ENCODE measurements around the gene EFCAB7. TPM values are rescaled to one million over a fixed set of nuclear protein-coding genes. Genes with fewer than 3 reads are reported as not detected.
"Not testable (repeated sequence)": the region's sequence is repeated elsewhere in the genome, so short reads cannot be mapped to it uniquely, and the experiment has no call there.

EFCAB7 gene
- total RNA-seq, 1 donor: 15.7 TPM

DNA sequence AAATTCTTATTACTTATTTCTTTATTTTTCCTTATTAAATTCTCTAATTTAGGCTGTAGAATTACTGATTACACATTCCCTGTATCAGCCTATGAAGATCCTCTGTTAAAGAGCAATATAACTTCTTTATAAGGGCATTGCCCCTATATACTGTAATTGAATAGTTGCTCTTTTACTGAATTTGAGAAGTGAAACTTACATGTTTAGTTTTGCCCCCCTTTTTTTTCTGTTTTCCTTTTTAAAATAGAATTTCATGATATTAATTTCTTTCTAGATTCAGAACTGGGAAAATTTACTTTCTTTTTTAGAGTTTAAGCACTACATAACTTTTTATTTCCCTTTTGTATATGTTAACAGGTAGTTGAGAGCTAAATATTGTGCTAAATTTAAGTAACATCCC lies 40.4 kb downstream of the EFCAB7 start:
- TF ChIP-seq, protein P1, sequence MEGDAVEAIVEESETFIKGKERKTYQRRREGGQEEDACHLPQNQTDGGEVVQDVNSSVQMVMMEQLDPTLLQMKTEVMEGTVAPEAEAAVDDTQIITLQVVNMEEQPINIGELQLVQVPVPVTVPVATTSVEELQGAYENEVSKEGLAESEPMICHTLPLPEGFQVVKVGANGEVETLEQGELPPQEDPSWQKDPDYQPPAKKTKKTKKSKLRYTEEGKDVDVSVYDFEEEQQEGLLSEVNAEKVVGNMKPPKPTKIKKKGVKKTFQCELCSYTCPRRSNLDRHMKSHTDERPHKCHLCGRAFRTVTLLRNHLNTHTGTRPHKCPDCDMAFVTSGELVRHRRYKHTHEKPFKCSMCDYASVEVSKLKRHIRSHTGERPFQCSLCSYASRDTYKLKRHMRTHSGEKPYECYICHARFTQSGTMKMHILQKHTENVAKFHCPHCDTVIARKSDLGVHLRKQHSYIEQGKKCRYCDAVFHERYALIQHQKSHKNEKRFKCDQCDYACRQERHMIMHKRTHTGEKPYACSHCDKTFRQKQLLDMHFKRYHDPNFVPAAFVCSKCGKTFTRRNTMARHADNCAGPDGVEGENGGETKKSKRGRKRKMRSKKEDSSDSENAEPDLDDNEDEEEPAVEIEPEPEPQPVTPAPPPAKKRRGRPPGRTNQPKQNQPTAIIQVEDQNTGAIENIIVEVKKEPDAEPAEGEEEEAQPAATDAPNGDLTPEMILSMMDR (IDR thresholded peaks at IDR 0.05; ENCODE audit: insufficient read depth, low read length): no peak
- H3K4me3 ChIP-seq (ENCODE audit: low read depth, low read length): no peak overlapping the region
- no peak for DNase-seq (ENCODE audit: low read depth)

DNA sequence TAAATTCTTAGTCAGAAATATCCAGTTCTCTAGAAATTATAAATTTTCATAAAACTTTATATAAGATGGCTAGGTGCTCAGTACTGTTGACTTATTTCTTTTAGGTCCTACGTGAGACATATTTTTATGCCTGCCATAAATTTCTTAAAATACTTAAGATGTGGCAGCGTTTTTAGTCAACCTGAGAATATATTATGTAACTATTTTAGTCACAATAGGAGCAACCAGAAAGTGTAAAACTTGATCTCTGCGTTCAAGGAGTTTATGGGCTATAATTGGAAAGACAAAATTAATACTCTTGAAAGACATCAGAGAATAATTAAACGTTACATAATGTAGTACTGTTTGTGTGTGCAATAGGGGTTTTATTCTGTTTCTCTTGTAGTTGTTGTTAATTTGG lies 45.7 kb downstream of the EFCAB7 start:
- no peak for DNase-seq (ENCODE audit: low read depth)
- TF ChIP-seq, protein P1 (IDR thresholded peaks at IDR 0.05; ENCODE audit: insufficient read depth, low read length): no peak
- no peak overlapping the region for H3K4me3 ChIP-seq (ENCODE audit: low read depth, low read length)

DNA sequence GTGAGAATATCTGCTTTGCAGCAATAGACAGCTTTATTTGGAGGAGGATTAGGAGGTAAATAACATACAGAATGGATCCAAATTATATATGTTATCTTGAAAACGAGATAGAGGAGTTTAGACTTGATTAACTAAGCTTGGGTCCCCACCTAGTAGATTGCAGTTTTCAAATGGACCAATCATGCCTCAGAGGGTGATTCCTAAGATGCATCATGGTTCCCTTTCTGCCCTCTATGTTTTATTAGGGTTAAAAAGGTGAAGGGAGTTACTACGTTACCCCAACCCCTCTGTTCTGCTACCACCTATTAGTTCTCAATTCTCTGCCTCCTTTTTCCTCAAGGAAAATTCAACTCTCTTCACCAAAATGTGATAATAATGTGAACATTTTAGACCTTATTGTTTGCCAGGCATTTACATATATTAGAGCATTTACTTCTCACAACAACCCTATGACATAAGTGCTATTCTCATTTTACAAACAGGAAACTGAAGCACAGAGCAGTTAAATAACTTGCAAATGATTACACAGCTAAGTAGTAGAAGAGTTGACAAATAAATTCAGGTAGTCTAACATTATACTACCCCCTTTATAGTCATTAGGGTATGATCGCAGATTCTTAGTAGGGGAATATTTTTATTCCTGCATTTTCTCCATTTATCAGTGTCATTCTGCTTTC lies 46.5 kb downstream of the EFCAB7 start:
- TF ChIP-seq, protein P1 (IDR thresholded peaks at IDR 0.05; ENCODE audit: insufficient read depth, low read length): no peak
- DNase-seq (ENCODE audit: low read depth): no peak
- no peak overlapping the region for H3K4me3 ChIP-seq (ENCODE audit: low read depth, low read length)

DNA sequence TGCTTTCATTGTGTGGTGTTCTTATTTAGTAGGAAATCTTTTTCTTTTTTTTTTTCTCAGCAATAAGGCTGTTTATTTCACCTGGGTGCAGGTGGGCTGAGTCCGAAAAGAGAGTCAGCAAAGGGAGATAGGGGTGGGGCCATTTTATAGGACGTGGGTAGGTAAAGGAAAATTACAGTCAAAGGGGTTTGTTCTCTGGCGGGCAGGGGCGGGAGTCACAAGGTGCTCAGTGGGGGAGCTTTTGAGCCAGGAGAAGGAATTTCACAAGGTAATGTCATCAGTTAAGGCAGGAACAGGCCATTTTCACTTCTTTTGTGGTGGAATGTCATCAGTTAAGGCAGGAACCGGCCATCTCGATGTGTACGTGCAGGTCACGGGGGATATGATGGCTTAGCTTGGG lies 49.4 kb downstream of the EFCAB7 start:
- H3K4me3 ChIP-seq (ENCODE audit: low read depth, low read length); DNase-seq (ENCODE audit: low read depth): not testable (repeated sequence)

DNA sequence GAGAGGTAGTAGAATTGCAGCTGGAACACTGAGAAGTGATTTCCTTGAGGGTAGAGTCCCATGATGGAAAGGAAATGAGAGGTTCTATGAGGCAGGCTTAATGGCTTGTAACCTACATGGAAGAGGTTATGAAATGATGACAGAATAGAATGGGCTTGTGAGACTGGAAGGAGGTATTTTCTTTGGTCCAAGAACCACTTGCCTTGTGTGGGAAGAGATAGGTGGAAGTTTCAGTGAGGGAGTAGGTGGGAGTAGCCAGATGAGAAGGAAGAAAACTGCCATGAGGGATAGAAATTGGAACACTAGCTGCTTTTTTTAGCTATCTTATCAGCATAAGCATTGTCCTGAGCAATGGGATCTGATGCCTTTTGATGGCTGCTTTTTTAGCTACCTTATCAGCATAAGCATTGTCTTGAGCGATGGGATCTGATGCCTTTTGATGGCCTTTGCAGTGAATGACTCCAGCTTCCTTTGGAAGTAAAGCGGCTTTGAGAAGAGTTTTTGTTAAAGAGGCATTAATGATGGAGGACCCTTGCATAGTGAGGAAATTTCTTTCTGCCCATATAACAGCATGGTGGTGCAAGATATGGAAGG lies 51.0 kb downstream of the EFCAB7 start:
- H3K4me3 ChIP-seq (ENCODE audit: low read depth, low read length); DNase-seq (ENCODE audit: low read depth): not testable (repeated sequence)

DNA sequence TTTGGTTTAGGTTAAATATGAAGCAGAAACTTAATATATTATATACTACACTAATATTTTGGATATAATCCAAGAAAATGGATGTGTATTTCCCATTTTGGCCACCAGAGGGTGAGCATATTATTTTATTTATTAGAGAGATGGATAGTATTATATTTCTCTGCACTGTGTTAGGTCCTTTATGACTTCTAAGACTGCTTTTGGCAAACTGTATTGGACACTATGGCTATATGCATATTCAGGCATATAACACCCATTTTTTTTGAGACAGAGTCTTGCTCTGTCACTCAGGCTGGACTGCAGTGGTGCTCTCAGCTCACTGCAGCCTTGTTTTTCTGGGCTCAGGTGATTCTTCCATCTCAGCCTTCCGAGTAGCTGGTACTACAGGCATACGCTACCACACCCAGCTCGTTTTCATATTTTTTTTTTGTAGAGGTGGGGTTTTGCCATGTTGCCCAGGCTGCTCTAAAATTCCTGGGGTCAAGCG lies 52.1 kb downstream of the EFCAB7 start:
- DNase-seq (ENCODE audit: low read depth): peak; percentile 65
- no peak overlapping the region for H3K4me3 ChIP-seq (ENCODE audit: low read depth, low read length)
- TF ChIP-seq, protein P1 (IDR thresholded peaks at IDR 0.05; ENCODE audit: insufficient read depth, low read length): peak; percentile 60

DNA sequence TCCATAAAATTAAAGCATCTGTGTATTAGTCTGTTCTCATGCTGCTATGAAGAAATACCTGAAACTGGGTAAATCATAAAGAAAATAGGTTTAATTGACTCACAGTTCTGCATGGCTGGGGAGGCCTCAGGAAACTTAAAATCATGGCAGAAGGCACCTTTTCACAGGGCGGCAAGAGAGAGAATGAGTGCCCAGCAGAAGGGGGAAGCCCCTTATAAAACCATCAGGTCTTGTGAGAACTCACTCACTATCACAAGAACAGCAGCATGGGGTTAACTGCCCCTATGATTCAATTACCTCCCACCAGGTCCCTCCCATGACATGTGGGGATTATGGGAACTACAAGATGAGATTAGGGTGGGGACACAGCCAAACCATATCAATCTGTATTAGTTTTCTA lies 63.0 kb downstream of the EFCAB7 start:
- H3K4me3 ChIP-seq (ENCODE audit: low read depth, low read length); DNase-seq (ENCODE audit: low read depth): not testable (repeated sequence)

DNA sequence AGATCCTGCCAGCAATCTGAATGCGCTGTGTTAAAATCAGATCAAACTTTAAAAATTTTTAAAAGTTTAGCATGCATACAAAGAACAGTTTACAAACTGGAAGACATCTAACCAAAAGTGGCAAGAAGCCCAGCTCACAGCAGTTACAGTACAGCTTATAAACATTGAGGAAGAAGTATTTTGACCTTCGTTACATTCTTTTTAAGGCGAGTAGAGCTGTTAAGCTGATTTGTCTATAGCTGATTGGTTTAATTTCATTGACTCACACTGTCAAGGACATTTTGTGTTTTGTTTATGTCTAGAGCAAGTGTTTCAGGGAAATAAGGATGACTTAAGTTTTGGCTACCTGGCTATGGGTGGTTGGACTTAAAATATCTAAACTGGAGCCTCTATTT lies 66.8 kb downstream of the EFCAB7 start:
- DNase-seq (ENCODE audit: low read depth): peak; percentile 60
- TF ChIP-seq, protein P1 (IDR thresholded peaks at IDR 0.05; ENCODE audit: insufficient read depth, low read length): no peak

More for the DNA sequence above, 66.8 kb downstream of the EFCAB7 start:
- H3K4me3 ChIP-seq (ENCODE audit: low read depth, low read length): no peak overlapping the region
